Measurements from ENCODE around the gene CLDN1.

GRCh38 chr3:190362258-190362657 is 40.0 kb upstream of the CLDN1 start:
- TF ChIP-seq CTCF (IDR thresholded peaks at IDR 0.05) = no peak
- no peak for TF ChIP-seq ZFX (IDR thresholded peaks at IDR 0.05; ENCODE audit: borderline replicate concordance)
